WI38 (cell line): ENCODE data around the gene ARHGDIB.

ENCODE experiments used
- H3K4me3 ChIP-seq: 2 replicates; pipeline ENCODE4 v1.5.1; 2011; ENCODE audit warnings: low read depth, mild to moderate bottlenecking, control low read depth, low read length
- TF ChIP-seq, protein P1 (sequence below): IDR thresholded peaks from 2 replicates; pipeline ENCODE4 v1.5.1; 2012; ENCODE audit warnings: low read depth, mild to moderate bottlenecking, control low read depth, low read length

The ARHGDIB gene

GRCh38 chr12:14974633-14975032 is 13.2 kb upstream of the ARHGDIB start:
- no peak overlapping the region for H3K4me3 ChIP-seq
- TF ChIP-seq, protein P1, sequence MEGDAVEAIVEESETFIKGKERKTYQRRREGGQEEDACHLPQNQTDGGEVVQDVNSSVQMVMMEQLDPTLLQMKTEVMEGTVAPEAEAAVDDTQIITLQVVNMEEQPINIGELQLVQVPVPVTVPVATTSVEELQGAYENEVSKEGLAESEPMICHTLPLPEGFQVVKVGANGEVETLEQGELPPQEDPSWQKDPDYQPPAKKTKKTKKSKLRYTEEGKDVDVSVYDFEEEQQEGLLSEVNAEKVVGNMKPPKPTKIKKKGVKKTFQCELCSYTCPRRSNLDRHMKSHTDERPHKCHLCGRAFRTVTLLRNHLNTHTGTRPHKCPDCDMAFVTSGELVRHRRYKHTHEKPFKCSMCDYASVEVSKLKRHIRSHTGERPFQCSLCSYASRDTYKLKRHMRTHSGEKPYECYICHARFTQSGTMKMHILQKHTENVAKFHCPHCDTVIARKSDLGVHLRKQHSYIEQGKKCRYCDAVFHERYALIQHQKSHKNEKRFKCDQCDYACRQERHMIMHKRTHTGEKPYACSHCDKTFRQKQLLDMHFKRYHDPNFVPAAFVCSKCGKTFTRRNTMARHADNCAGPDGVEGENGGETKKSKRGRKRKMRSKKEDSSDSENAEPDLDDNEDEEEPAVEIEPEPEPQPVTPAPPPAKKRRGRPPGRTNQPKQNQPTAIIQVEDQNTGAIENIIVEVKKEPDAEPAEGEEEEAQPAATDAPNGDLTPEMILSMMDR: no peak

DNA sequence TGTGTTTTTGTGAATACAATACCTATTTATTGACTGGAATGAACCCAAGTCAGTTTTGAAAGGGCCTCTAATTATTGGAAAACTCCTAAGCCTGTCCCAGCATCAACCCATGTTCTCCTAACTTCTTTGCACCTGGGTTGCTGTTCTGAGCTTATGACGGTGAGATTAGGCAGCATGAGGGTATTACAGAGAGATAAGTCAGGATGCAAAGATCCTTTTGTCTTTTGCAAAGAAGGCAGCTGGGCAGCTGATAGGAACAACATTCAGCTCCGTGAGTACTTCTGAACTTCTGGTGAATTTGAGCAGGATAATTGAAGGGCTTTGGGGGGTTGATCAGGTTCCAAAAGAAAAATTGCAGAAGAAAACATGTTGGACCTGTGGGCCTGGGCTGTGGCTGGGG is 11.4 kb upstream of the ARHGDIB start, which contains the start of gene PDE6H:
Gene PDE6H (plus strand): TSS at position 227 of the 400 bp plus-strand sequence. CDS start 4,971 bp downstream, outside the sequence.
- TF ChIP-seq, protein P1: no peak
- no peak within 1 kb of the TSS for H3K4me3 ChIP-seq

- no peak overlapping the region for H3K4me3 ChIP-seq
- TF ChIP-seq, protein P1: no peak
Observed at GRCh38 chr12:14970473-14970872, 9.1 kb upstream of the ARHGDIB start.

- TF ChIP-seq, protein P1: no peak
- no peak overlapping the region for H3K4me3 ChIP-seq
Observed at GRCh38 chr12:14968478-14968877, 7.1 kb upstream of the ARHGDIB start.

- TF ChIP-seq, protein P1: no peak
- H3K4me3 ChIP-seq: no peak overlapping the region
Observed at GRCh38 chr12:14965221-14965620, 3.8 kb upstream of the ARHGDIB start.

DNA sequence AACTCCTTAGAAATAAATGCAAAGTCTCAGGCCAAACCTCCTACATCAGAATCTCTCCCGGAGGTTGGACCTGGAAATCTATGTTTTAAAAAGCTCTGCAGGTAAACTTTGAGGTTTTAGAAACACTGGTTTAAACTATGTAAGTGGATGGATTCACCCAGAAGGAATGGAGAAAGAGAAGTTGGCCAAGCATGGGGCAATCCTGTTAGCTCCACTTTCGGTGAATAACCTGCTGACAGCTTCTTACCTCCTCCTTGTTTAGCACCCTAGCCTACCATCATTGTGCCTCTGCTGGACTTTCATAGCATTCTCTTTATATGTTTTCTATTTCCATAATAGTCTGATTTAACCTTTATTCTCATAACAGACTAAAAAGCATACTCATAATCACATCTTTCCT is 3.0 kb upstream of the ARHGDIB start:
- TF ChIP-seq, protein P1: no peak
- no peak overlapping the region for H3K4me3 ChIP-seq

GRCh38 chr12:14963520-14963919 is 2.1 kb upstream of the ARHGDIB start:
- H3K4me3 ChIP-seq: no peak overlapping the region
- TF ChIP-seq, protein P1: no peak
